PC-3 (cell line): Measurements from ENCODE around the gene POSTN.

Experiments used
- CTCF ChIP-seq: fragments of 300-600 bp; sonication (generic); conservative IDR thresholded peaks from 2 replicates; pipeline ENCODE4 v1.5.1; 2017; ENCODE audit warnings: antibody characterized with exemption, low read depth, mild to moderate bottlenecking, low read length
- EZH2 ChIP-seq: fragments of 300-600 bp; sonication (generic); IDR thresholded peaks from one replicate; pipeline ENCODE4 v1.6.1; 2017; ENCODE audit warnings: antibody characterized with exemption, mild to moderate bottlenecking, low read length; ENCODE audit not compliant: unreplicated experiment
- EZH2phosphoT487 ChIP-seq: fragments of 300-600 bp; sonication (generic); IDR thresholded peaks from 2 replicates; pipeline ENCODE4 v1.6.1; 2018; ENCODE audit warnings: mild to moderate bottlenecking, antibody characterized with exemption, low read length, borderline replicate concordance

- TF ChIP-seq CTCF (no peak), EZH2 (no peak), EZH2phosphoT487 (no peak)
These were observed 83.3 kb downstream of the POSTN start for GRCh38 chr13:37515226-37515625.
